ENCODE measurements around the gene DMBT1.

DMBT1 gene

GRCh38 chr10:122560279-122560804, at the start of gene DMBT1:
DMBT1 (plus strand) TSS chr10:122560754; CDS start chr10:122560771, 17 bp downstream.
- in situ Hi-C loops (cut with HindIII; ENCODE audit: low pct_ligation_motif_present, low pct_unique_long_range_greater_than_20kb, low sequenced_read_pairs): no loop called here
- DNase-seq: no peak

DNA sequence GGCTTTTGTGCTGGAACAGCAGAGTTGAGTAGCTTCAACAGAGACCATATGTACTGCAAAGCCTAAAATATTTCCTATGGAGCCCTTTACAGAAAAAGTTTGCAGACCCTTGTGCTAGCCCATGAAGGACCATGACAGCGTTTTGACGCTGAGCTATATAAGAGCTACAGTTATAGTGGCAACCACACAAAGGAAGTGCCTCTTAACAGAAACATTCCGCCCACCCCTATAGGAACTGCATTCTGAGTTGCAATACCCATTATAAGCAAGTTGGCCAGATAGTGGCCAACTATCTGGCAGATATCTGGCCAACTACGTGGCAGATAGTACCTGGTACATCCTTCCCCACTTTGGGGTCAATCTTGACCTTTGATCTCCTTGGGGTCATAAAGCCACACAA, 47.5 kb upstream of the DMBT1 start:
- DNase-seq: no peak
- in situ Hi-C loops (cut with HindIII; ENCODE audit: low pct_ligation_motif_present, low pct_unique_long_range_greater_than_20kb, low sequenced_read_pairs): no loop called here

- DNase-seq: no peak
- in situ Hi-C loops (cut with HindIII; ENCODE audit: low pct_ligation_motif_present, low pct_unique_long_range_greater_than_20kb, low sequenced_read_pairs): no loop called here
Measured at GRCh38 chr10:122514045-122514840, 46.3 kb upstream of the DMBT1 start.

DNA sequence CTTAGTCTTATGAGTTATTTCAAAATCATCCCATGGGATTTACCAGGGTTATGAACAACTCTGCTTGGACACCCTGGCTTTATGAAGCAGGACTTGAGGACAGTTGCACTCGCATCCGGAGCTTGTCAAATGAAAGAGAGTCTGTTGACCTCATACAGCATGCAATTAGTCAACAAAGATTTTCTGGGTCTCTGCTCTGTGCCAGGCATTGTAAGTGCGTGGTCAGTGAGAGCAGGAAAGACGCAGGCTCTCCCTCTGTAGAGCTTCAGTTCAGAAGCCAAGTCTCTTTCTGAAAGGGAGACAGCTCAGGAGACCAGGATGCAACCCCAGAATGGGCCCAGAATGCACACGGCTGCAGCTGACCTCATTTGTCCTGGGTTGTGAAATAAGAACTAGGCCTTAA, 45.5 kb upstream of the DMBT1 start:
- no peak for DNase-seq
- in situ Hi-C loops (cut with HindIII; ENCODE audit: low pct_ligation_motif_present, low pct_unique_long_range_greater_than_20kb, low sequenced_read_pairs): no loop called here

GRCh38 chr10:122515588-122516231, 44.8 kb upstream of the DMBT1 start:
- DNase-seq: no peak
- in situ Hi-C loops (cut with HindIII; ENCODE audit: low pct_ligation_motif_present, low pct_unique_long_range_greater_than_20kb, low sequenced_read_pairs): no loop called here

GRCh38 chr10:122516734-122517133, 43.8 kb upstream of the DMBT1 start:
- DNase-seq: no peak
- in situ Hi-C loops (cut with HindIII; ENCODE audit: low pct_ligation_motif_present, low pct_unique_long_range_greater_than_20kb, low sequenced_read_pairs): no loop called here

GRCh38 chr10:122519144-122519543, 41.4 kb upstream of the DMBT1 start:
- no peak for DNase-seq
- in situ Hi-C loops (cut with HindIII; ENCODE audit: low pct_ligation_motif_present, low pct_unique_long_range_greater_than_20kb, low sequenced_read_pairs): no loop called here

DNA sequence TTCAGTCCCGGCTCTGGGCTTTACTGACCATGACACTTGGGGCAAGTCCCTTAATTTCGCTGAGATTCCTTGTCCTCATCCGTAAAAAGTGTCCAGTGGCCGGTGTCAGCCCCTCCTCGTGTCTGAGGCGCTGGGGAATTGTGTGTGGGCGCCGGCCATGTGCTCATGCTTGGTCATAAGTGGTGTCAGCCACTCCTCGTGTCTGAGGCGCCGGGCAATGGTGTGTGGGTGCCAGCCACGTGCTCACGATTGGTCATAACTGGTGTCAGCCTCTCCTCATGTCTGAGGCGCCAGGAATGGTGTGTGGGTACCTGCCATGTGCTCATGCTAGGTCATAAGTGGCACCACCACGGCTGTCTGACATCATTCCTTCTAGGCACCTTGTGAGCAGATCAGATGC, 40.7 kb upstream of the DMBT1 start:
- in situ Hi-C loops (cut with HindIII; ENCODE audit: low pct_ligation_motif_present, low pct_unique_long_range_greater_than_20kb, low sequenced_read_pairs): no loop called here
- DNase-seq: no peak

- in situ Hi-C loops (cut with HindIII; ENCODE audit: low pct_ligation_motif_present, low pct_unique_long_range_greater_than_20kb, low sequenced_read_pairs): no loop called here
- no peak for DNase-seq
Measured at GRCh38 chr10:122521011-122521410, 39.5 kb upstream of the DMBT1 start.

DNA sequence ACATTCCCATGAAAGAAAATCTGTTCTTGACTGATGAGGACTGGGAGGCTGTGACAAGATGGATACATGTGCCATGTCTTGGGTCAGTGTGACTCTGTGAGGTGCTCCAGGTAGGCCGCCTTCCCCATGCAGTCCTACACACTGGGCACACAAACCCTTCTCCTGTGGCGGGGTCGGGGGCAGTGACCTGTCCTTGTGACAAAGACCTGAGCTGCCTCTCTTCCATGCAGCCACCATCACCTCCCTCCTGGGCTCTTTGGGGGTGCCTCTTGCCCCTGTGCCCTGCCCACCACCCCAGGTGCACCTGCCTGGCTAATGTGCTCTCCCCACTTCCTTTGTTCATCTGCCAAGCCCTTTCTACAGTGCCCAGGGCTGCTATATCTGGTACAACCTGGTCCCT, 35.7 kb upstream of the DMBT1 start:
- no peak for DNase-seq
- in situ Hi-C loops (cut with HindIII; ENCODE audit: low pct_ligation_motif_present, low pct_unique_long_range_greater_than_20kb, low sequenced_read_pairs): no loop called here

DNA sequence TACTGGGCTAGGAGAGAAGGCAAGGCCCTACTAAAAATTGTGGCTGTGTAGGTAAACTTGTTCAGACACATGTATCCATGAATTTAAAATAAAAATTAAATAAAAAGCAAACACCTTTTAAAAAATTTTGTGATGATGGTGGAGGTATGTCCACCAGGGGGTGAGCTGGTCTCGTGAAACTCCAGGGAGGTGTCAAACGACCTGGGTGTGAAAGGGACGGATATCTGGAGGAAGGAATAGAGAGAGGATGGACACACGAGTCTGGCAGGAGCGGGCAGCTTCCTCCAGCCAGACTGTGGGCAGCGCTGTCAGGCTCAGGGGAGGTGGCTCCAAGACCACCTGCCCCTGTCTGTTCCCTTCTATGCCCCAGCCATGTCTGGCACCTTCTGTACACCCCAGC, 34.8 kb upstream of the DMBT1 start:
- in situ Hi-C loops (cut with HindIII; ENCODE audit: low pct_ligation_motif_present, low pct_unique_long_range_greater_than_20kb, low sequenced_read_pairs): no loop called here
- DNase-seq: peak; percentile 8

GRCh38 chr10:122526892-122527291, 33.7 kb upstream of the DMBT1 start:
- in situ Hi-C loops (cut with HindIII; ENCODE audit: low pct_ligation_motif_present, low pct_unique_long_range_greater_than_20kb, low sequenced_read_pairs): no loop called here
- DNase-seq: no peak

DNA sequence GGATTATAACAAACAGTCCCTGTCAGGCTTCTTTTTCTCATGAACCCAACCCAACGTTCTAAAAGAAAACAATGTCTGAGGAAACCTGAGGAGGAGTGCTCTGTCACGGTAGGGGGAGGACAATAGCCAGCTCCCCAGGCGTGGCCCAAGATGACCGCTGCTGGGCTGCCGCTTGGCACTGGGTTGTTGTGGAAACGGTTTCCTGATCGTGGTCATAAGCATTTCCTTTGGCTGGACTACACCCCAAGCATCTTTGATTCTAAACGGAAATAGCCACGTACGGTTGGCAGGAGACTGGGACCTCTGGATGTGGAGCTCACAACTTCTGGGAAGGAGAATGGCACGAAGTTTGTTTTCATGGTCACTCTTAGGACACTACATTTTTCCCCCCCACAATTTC, 30.4 kb upstream of the DMBT1 start:
- no peak for DNase-seq
- in situ Hi-C loops (cut with HindIII; ENCODE audit: low pct_ligation_motif_present, low pct_unique_long_range_greater_than_20kb, low sequenced_read_pairs): no loop called here

DNA sequence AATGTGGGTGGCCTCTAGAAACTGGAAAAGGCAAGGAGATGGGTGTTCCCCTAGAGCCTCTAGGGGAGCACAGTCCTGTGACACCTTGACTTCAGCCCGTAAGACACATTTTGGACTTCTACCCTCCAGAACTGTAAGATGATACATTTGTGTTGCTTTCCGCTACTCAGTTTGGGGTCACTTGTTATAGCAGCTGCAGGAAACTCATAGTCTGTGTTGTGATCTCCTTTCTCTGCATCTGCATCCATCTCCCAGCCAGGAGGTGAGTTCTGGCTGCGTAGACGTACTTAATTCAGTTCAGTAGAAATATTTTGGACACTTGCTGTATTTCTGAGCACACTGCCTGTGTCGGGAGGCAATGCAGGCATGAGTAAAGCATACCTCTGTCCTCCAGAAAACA, 29.3 kb upstream of the DMBT1 start:
- no peak for DNase-seq
- in situ Hi-C loops (cut with HindIII; ENCODE audit: low pct_ligation_motif_present, low pct_unique_long_range_greater_than_20kb, low sequenced_read_pairs): no loop called here

DNA sequence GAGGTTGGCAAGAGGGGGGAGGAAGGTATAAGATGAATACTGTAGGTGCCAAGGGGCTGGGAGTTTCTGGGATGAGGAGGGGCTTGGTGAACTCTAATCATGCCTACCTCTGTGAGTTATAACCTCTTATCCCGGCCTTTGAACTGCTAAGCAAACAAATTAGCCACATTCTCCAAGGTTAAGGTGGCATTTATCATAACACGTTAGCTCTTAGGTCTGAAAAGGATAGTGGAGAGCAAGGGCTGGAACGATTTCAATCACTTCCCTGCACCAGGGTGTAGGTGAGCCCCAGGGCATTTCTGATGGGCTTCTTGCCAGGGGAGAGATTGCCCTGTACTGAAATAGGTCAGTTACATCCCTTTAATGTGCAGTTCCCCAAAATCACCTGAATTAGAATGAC, 28.6 kb upstream of the DMBT1 start:
- in situ Hi-C loops (cut with HindIII; ENCODE audit: low pct_ligation_motif_present, low pct_unique_long_range_greater_than_20kb, low sequenced_read_pairs): no loop called here
- no peak for DNase-seq

- in situ Hi-C loops (cut with HindIII; ENCODE audit: low pct_ligation_motif_present, low pct_unique_long_range_greater_than_20kb, low sequenced_read_pairs): no loop called here
- DNase-seq: no peak
Measured at GRCh38 chr10:122532601-122533296, 27.8 kb upstream of the DMBT1 start.

DNA sequence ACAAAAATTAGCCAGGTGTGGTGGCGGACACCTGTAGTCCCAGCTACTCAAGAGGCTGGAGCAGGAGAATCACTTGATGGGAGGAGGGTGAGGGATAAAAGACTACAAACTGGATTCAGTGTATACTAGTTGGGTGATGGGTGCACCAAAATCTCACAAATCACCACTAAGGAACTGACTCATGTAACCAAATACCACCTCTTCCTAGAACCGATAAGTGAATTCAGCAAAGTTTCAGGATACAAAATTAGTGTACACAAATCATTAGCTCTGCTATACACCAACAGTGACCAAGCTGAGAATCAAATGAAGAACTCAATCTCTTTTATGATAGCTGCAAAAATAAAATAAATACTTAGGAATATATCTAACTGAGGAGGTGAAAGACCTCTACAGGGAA, 23.0 kb upstream of the DMBT1 start:
- in situ Hi-C loops (cut with HindIII; ENCODE audit: low pct_ligation_motif_present, low pct_unique_long_range_greater_than_20kb, low sequenced_read_pairs): no loop called here
- DNase-seq: no peak

DNA sequence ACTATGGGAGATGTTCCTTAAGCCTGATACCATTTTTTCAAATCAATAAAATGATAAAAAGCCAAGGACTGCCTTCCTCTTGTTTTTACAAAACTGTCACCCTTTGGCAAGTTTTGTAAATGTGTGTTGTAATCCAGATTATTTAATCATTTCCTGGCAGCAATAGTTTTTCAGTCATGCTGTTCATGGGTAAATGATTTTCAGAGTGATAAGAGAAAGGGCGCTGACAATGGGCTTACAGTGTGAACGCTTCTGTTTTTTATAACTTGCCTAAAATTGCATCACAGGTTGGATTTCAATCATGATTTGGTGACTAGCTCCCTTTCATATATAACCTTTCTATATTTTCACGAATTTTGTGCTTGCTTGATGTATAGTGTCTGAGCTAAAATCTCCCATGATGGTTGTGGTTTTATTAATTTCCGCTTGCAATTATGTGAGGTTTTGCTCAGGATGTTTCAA, 19.0 kb upstream of the DMBT1 start:
- in situ Hi-C loops (cut with HindIII; ENCODE audit: low pct_ligation_motif_present, low pct_unique_long_range_greater_than_20kb, low sequenced_read_pairs): no loop called here

GRCh38 chr10:122543676-122544445, 16.7 kb upstream of the DMBT1 start:
- in situ Hi-C loops (cut with HindIII; ENCODE audit: low pct_ligation_motif_present, low pct_unique_long_range_greater_than_20kb, low sequenced_read_pairs): no loop called here
- DNase-seq: no peak

More for the DNA sequence above, 19.0 kb upstream of the DMBT1 start:
- no peak for DNase-seq

All from ACHN (cell line).